ENCODE results near the gene DHX58.

The DHX58 gene

DNA sequence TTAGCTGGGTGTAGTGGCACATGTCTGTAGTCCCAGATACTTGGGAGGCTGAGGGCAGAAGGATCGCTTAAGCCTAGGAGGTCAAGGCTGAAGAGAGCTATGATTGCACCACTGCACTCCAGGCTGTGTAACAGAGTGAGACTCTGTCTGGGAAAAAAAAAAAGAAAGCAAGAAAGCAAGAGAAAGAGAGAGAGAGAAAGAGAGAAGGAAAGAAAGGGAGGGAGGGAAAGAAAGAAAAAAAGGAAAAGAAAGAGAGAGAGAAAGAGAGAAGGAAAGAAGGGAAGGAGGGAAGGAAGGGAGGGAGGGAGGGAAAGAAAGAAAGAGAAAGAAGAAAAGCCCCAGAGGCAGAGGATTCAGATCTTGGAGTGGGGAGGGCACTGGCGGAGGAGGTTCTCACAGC, 6.5 kb downstream of the DHX58 start:
- no peak for TF ChIP-seq FOXP2 (optimal IDR thresholded peaks at IDR 0.05; ENCODE audit: borderline replicate concordance, extremely low read depth, extremely low read length, insufficient read depth)
- TF ChIP-seq SIN3A (IDR thresholded peaks at IDR 0.05; ENCODE audit: borderline replicate concordance, insufficient read depth, low read length): no peak
- TF ChIP-seq POLR2AphosphoS5 (IDR thresholded peaks at IDR 0.05; ENCODE audit: low read depth, low read length): no peak
- TF ChIP-seq, protein P1, sequence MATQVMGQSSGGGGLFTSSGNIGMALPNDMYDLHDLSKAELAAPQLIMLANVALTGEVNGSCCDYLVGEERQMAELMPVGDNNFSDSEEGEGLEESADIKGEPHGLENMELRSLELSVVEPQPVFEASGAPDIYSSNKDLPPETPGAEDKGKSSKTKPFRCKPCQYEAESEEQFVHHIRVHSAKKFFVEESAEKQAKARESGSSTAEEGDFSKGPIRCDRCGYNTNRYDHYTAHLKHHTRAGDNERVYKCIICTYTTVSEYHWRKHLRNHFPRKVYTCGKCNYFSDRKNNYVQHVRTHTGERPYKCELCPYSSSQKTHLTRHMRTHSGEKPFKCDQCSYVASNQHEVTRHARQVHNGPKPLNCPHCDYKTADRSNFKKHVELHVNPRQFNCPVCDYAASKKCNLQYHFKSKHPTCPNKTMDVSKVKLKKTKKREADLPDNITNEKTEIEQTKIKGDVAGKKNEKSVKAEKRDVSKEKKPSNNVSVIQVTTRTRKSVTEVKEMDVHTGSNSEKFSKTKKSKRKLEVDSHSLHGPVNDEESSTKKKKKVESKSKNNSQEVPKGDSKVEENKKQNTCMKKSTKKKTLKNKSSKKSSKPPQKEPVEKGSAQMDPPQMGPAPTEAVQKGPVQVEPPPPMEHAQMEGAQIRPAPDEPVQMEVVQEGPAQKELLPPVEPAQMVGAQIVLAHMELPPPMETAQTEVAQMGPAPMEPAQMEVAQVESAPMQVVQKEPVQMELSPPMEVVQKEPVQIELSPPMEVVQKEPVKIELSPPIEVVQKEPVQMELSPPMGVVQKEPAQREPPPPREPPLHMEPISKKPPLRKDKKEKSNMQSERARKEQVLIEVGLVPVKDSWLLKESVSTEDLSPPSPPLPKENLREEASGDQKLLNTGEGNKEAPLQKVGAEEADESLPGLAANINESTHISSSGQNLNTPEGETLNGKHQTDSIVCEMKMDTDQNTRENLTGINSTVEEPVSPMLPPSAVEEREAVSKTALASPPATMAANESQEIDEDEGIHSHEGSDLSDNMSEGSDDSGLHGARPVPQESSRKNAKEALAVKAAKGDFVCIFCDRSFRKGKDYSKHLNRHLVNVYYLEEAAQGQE (IDR thresholded peaks at IDR 0.05; ENCODE audit: insufficient read depth in 1 of 2, low read depth in 2 of 2, low read length in 2 of 2): no peak
- TF ChIP-seq TAF1 (IDR thresholded peaks at IDR 0.05; ENCODE audit: borderline replicate concordance, insufficient read depth, low read length): no peak

DNA sequence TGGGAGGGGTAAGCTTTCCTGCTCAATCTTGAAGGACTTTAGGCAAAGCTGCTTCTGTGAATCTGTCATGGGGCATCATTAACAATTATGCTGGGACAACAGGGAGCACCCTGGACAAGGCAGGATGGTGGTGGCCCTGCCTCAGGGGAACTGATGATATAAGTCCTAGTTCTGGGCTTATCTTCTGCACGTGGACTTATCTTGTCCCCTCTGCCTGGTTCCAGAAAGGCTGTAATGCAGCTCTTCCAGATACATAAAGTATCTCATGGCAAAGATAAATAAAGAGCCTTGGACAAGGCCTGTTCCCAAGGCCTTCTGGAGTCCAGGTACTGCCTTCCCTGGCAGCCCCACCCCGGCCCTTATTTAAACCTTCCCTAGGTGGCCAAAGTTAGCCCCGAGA, 8.2 kb downstream of the DHX58 start:
- TF ChIP-seq SIN3A (IDR thresholded peaks at IDR 0.05; ENCODE audit: borderline replicate concordance, insufficient read depth, low read length) (no peak), FOXP2 (optimal IDR thresholded peaks at IDR 0.05; ENCODE audit: borderline replicate concordance, extremely low read depth, extremely low read length, insufficient read depth) (no peak), TAF1 (IDR thresholded peaks at IDR 0.05; ENCODE audit: borderline replicate concordance, insufficient read depth, low read length) (no peak), POLR2AphosphoS5 (IDR thresholded peaks at IDR 0.05; ENCODE audit: low read depth, low read length) (no peak)
- TF ChIP-seq, protein P1 (IDR thresholded peaks at IDR 0.05; ENCODE audit: insufficient read depth in 1 of 2, low read depth in 2 of 2, low read length in 2 of 2): no peak

DNA sequence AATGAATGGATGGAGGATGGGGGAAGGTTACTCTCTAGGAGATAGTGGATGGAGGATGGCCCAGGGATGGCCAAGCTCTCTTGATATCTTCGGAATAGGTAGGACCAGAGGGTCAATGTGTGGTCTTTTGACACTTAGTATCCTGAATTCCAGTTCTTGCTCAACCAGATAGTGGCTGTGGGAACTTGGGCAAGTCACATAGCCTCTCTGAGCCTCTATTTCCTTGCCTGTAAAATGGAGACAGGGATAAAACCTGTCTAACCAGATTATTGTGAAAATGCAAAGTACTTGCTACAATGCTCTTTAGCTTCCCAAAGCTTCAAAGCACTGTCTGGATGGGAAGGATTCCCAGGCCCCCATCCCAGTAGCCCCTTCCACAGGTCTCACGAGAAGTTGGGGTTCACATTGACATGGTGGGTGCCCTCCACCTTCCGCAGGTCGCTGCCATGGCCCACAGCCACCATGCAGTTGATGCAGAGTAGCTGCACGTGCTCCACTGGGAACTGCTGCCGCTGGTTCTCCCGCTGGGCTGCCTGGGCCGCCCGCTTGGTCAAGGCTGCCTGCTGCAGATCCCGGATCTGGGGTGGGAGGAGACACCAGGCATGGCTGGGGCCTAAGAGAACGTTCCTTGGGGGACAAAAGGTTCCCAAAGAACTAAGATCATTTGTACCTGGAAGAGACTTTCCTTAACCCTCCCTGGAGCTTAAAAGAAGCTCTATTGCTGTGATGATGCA, 9.1 kb downstream of the DHX58 start:
- TF ChIP-seq TAF1 (IDR thresholded peaks at IDR 0.05; ENCODE audit: borderline replicate concordance, insufficient read depth, low read length) (no peak), POLR2AphosphoS5 (IDR thresholded peaks at IDR 0.05; ENCODE audit: low read depth, low read length) (no peak), FOXP2 (optimal IDR thresholded peaks at IDR 0.05; ENCODE audit: borderline replicate concordance, extremely low read depth, extremely low read length, insufficient read depth) (no peak), SIN3A (IDR thresholded peaks at IDR 0.05; ENCODE audit: borderline replicate concordance, insufficient read depth, low read length) (no peak)
- TF ChIP-seq, protein P1 (IDR thresholded peaks at IDR 0.05; ENCODE audit: insufficient read depth in 1 of 2, low read depth in 2 of 2, low read length in 2 of 2): no peak

DNA sequence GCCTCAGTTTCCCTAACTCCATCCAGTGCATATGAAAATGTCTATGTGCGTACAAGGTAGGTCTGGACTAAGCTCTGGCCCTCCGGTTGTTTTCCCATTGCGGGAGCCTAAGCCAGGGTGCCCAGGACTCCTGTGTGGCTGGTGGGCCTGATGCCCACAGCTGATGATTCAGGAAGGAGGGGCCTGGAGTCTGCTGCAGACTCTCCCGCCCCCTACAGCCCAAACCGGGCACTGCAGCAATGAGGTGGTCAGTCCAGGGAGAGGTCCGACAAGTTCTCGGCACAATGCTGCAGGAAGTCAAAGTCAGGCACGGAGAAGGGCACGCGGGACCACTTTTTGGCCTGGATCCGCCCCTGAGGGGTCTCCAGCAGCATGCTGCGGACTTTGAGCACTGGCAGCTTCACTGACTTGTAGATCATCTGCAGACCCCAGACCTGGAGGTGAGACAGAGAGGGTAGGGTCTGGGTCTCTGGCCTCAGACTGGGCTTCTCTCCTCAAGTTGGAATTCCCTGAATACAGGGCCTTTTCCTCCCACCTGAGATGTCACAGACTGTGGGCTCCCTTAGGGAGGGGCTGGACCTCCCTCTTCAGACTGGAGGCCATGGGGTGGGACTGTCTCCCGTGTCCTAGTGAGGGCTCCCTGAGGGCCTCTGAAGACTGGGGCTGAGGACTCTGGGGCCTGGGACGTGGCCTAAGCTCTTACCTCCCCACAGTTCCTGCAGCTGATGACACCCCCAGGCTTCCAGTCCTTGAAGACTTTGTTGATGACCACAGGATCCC, 10.8 kb downstream of the DHX58 start:
- TF ChIP-seq FOXP2 (optimal IDR thresholded peaks at IDR 0.05; ENCODE audit: borderline replicate concordance, extremely low read depth, extremely low read length, insufficient read depth) (peak; percentile 39), POLR2AphosphoS5 (IDR thresholded peaks at IDR 0.05; ENCODE audit: low read depth, low read length) (no peak), SIN3A (IDR thresholded peaks at IDR 0.05; ENCODE audit: borderline replicate concordance, insufficient read depth, low read length) (no peak), TAF1 (IDR thresholded peaks at IDR 0.05; ENCODE audit: borderline replicate concordance, insufficient read depth, low read length) (no peak)
- TF ChIP-seq, protein P1 (IDR thresholded peaks at IDR 0.05; ENCODE audit: insufficient read depth in 1 of 2, low read depth in 2 of 2, low read length in 2 of 2): no peak

All from PFSK-1 (cell line).